H9 (cell line): ENCODE data around the gene DPP10. TPM values are rescaled to one million over a fixed set of nuclear protein-coding genes. Genes with fewer than 3 reads are reported as not detected.

Source experiments
- DNase-seq: peaks from one replicate; pipeline ENCODE4 v3.0.0-alpha.2; 2017
- H2AFZ ChIP-seq: one replicate; pipeline ENCODE4 v1.6.1; 2013; ENCODE audit warnings: mild to moderate bottlenecking, low read length, control low read depth, moderate library complexity
- H2AK5ac ChIP-seq: 2 replicates; pipeline ENCODE4 v1.6.1; 2013; ENCODE audit warnings: low read length, control low read depth, mixed read lengths; ENCODE audit not compliant: insufficient read length
- H2BK120ac ChIP-seq: one replicate; pipeline ENCODE4 v1.6.1; 2013; ENCODE audit warnings: low read depth, mild to moderate bottlenecking, low read length, control low read depth, inconsistent platforms; ENCODE audit not compliant: poor library complexity, severe bottlenecking
- H2BK12ac ChIP-seq: 2 replicates; pipeline ENCODE4 v1.6.1; 2013; ENCODE audit warnings: low read length, control low read depth, mixed read lengths, low read depth; ENCODE audit not compliant: insufficient read length
- H2BK15ac ChIP-seq: 2 replicates; pipeline ENCODE4 v1.6.1; 2013; ENCODE audit warnings: low read depth, low read length, control low read depth
- H2BK20ac ChIP-seq: one replicate; pipeline ENCODE4 v1.6.1; 2013; ENCODE audit warnings: low read depth, mild to moderate bottlenecking, low read length, control low read depth, inconsistent platforms; ENCODE audit not compliant: poor library complexity, severe bottlenecking
- H2BK5ac ChIP-seq: 2 replicates; pipeline ENCODE4 v1.6.1; 2013; ENCODE audit warnings: low read length, control low read depth, mixed read lengths; ENCODE audit not compliant: insufficient read length
- H3K14ac ChIP-seq: 2 replicates; pipeline ENCODE4 v1.6.1; 2013; ENCODE audit warnings: low read length, control low read depth; ENCODE audit not compliant: insufficient read depth
- H3K18ac ChIP-seq: 2 replicates; pipeline ENCODE4 v1.6.1; 2013; ENCODE audit warnings: low read depth, mild to moderate bottlenecking, mixed read lengths, low read length, control low read depth; ENCODE audit not compliant: insufficient read length
- H3K23ac ChIP-seq: 2 replicates; pipeline ENCODE4 v1.6.1; 2013; ENCODE audit warnings: low read length, control low read depth, mixed read lengths, low read depth; ENCODE audit not compliant: insufficient read length
- H3K23me2 ChIP-seq: 2 replicates; pipeline ENCODE4 v1.6.1; 2013; ENCODE audit warnings: low read depth, mild to moderate bottlenecking, mixed read lengths, low read length, control low read depth; ENCODE audit not compliant: insufficient read length, poor library complexity, severe bottlenecking
- H3K27ac ChIP-seq: 2 replicates; pipeline ENCODE4 v1.5.1; 2013; ENCODE audit warnings: low read length, control low read depth, mixed read lengths, low read depth; ENCODE audit not compliant: insufficient read length
- H3K27me3 ChIP-seq: 2 replicates; pipeline ENCODE4 v1.6.1; 2013; ENCODE audit warnings: low read length, control low read depth, inconsistent platforms; ENCODE audit not compliant: insufficient read depth
- H3K4ac ChIP-seq: 2 replicates; pipeline ENCODE4 v1.6.1; 2013; ENCODE audit warnings: low read depth, mild to moderate bottlenecking, control low read depth, inconsistent platforms, low read length, moderate library complexity
- H3K4me1 ChIP-seq: 2 replicates; pipeline ENCODE4 v1.6.1; 2013; ENCODE audit warnings: low read length, control low read depth, inconsistent platforms; ENCODE audit not compliant: insufficient read depth
- H3K4me2 ChIP-seq: 2 replicates; pipeline ENCODE4 v1.6.1; 2013; ENCODE audit warnings: low read length, control low read depth, mixed read lengths; ENCODE audit not compliant: insufficient read length, insufficient read depth
- H3K56ac ChIP-seq: 2 replicates; pipeline ENCODE4 v1.6.1; 2013; ENCODE audit warnings: low read depth, mild to moderate bottlenecking, mixed read lengths, low read length, control low read depth; ENCODE audit not compliant: insufficient read length
- H3K79me1 ChIP-seq: 2 replicates; pipeline ENCODE4 v1.6.1; 2013; ENCODE audit warnings: low read depth, mild to moderate bottlenecking, moderate library complexity, low read length, control low read depth, inconsistent platforms; ENCODE audit not compliant: insufficient read depth, poor library complexity, severe bottlenecking
- H3K79me2 ChIP-seq: 2 replicates; pipeline ENCODE4 v1.6.1; 2013; ENCODE audit warnings: low read length, control low read depth, inconsistent platforms; ENCODE audit not compliant: insufficient read depth
- H3K9ac ChIP-seq: 2 replicates; pipeline ENCODE4 v1.6.1; 2013; ENCODE audit warnings: low read length, control low read depth, mixed read lengths; ENCODE audit not compliant: insufficient read length; ENCODE audit errors: extremely low read depth
- H3K9me3 ChIP-seq: one replicate; pipeline ENCODE4 v1.6.1; 2013; ENCODE audit warnings: low read depth, low read length, inconsistent platforms; ENCODE audit not compliant: control insufficient read depth
- H3T11ph ChIP-seq: one replicate; pipeline ENCODE4 v1.6.1; 2013; ENCODE audit warnings: mild to moderate bottlenecking, low read length, control low read depth, inconsistent platforms
- H4K20me1 ChIP-seq: one replicate; pipeline ENCODE4 v1.6.1; 2013; ENCODE audit not compliant: control insufficient read depth, insufficient read length, insufficient read depth
- H4K5ac ChIP-seq: 2 replicates; pipeline ENCODE4 v1.6.1; 2013; ENCODE audit warnings: low read depth, mild to moderate bottlenecking, mixed read lengths, low read length, control low read depth; ENCODE audit not compliant: insufficient read length
- H4K8ac ChIP-seq: replicated peaks from 2 replicates; pipeline ENCODE4 v1.6.1; 2013; ENCODE audit warnings: low read length, control low read depth, mixed read lengths, low read depth; ENCODE audit not compliant: insufficient read length
- H4K91ac ChIP-seq: 2 replicates; pipeline ENCODE4 v1.6.1; 2013; ENCODE audit warnings: low read depth, mild to moderate bottlenecking, moderate library complexity, mixed read lengths, low read length, control low read depth; ENCODE audit not compliant: insufficient read length
- H3K27ac Mint-ChIP-seq, 3 experiments: 2 replicates in 2 of 3; 3 replicates in 1 of 3; pipeline ENCODE4 v1.8.0; 2020 to 2021; ENCODE audit warnings: mixed read lengths in 3 of 3, mild to moderate bottlenecking in 1 of 3, moderate library complexity in 1 of 3
- H3K27me3 Mint-ChIP-seq: 2 replicates; pipeline ENCODE4 v1.8.0; 2021; ENCODE audit warnings: low read depth, mild to moderate bottlenecking, moderate library complexity, mixed read lengths
- H3K36me3 Mint-ChIP-seq, 3 experiments: 2 replicates in 2 of 3; 3 replicates in 1 of 3; pipeline ENCODE4 v1.8.0; 2020 to 2021; ENCODE audit warnings: low read depth in 3 of 3, mixed read lengths in 3 of 3; ENCODE audit not compliant: insufficient read depth in 1 of 3
- H3K4me1 Mint-ChIP-seq, 2 experiments: 2 replicates each; pipeline ENCODE4 v1.8.0; 2020; ENCODE audit warnings: mixed read lengths in 2 of 2
- H3K4me3 Mint-ChIP-seq, 2 experiments: 2 replicates in 1 of 2; 3 replicates in 1 of 2; pipeline ENCODE4 v1.8.0; 2020 to 2021; ENCODE audit warnings: mild to moderate bottlenecking in 2 of 2, mixed read lengths in 2 of 2, moderate library complexity in 1 of 2
- H3K9me3 Mint-ChIP-seq, 2 experiments: 2 replicates in 1 of 2; 3 replicates in 1 of 2; pipeline ENCODE4 v1.8.0; 2020; ENCODE audit warnings: mild to moderate bottlenecking in 2 of 2, mixed read lengths in 2 of 2, moderate library complexity in 1 of 2
- WGBS: extraction: QIAGEN DNeasy Blood & Tissue Kit; methylation state at CpG from one replicate; pipeline ENCODE4 v1.1.7; 2013; ENCODE audit warnings: missing lambda C conversion rate, low lambda C conversion rate, mixed read lengths; ENCODE audit not compliant: insufficient read length; ENCODE audit errors: extremely low coverage; 5-methylcytosine and 5-hydroxymethylcytosine counted together
- total RNA-seq: library from RNA; stranded (reverse); gene quantifications from 2 replicates; pipeline ENCODE4 v1.2.1, GENCODE V29; 2021
- TF ChIP-seq, protein P1 (sequence below): fragments of 200-600 bp; sonication (generic); conservative IDR thresholded peaks from 3 replicates; pipeline ENCODE4 v1.8.0; 2021; ENCODE audit warnings: antibody characterized with exemption, mild to moderate bottlenecking

The DPP10 gene
- total RNA-seq, 1 experiment from 2014 or later = 11.3 TPM

DNA sequence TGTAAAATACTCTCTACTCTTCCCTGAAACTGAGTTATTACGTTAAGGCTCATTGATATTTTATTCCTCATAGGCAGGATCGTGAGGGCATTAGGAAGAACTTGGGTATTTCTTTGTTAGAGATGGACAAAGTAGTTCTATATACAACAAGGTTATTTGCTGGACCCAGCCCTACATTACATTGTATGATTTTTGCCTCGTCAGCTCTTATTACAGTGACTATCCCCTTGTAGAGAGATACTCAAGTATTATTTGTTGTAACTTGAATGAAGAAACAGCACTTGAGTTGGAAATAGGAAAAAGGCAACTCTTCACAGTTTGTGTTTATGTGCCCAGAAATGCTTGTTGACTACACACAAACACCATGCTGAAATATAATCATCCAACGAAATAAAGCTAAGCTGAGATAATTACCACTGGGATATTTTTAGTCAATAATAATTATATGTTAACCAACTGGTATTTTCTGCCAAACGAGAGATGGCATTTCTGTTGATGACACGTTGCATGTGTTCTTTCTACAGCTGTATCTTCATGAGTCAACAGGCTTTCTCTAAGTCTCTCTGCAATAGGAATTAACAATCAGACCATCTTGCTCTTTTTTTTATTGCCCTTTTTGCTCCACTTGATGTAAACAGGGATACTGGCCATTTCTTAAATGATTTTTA, 947.6 kb downstream of the DPP10 start:
- no peaks in the 10 kb centered on the region for H3K27me3 ChIP-seq

More for the DNA sequence above, 947.6 kb downstream of the DPP10 start:
- Histone ChIP-seq H3K4me2 (no peak overlapping the region), H2BK15ac (no peak overlapping the region), H2BK120ac (no peak overlapping the region), H2AK5ac (no peak overlapping the region), H3K56ac (no peak overlapping the region), H4K91ac (no peak overlapping the region), H3K23me2 (no peaks in the 10 kb centered on the region), H2AFZ (no peak overlapping the region), H4K20me1 (no peaks in the 10 kb centered on the region), H2BK12ac (no peak overlapping the region), H2BK5ac (no peak overlapping the region), H3K9me3 (no peaks in the 10 kb centered on the region), H3K79me1 (no peaks in the 10 kb centered on the region), H3K4me1 (no peaks in the 10 kb centered on the region), H4K5ac (no peak overlapping the region), H3T11ph (no peak overlapping the region), H3K14ac (no peak overlapping the region), H3K23ac (no peak overlapping the region), H4K8ac (no peak overlapping the region), H3K4ac (no peak overlapping the region), H3K9ac (no peak overlapping the region), H3K27ac (no peak overlapping the region), H2BK20ac (no peak overlapping the region), H3K18ac (no peak overlapping the region), H3K79me2 (no peaks in the 10 kb centered on the region)
- Mint-ChIP-seq H3K4me1 (peaks cover 38 to 40% of the 10 kb centered on the region in 2 experiments), H3K9me3 (peaks cover under 1% of the 10 kb centered on the region in 2 experiments; a peak in 2 of 5 replicates), H3K4me3 (no peak overlapping the region), H3K36me3 (peaks cover 0 to 1% (median under 1%) of the 10 kb centered on the region in 3 experiments; a peak in 5 of 7 replicates), H3K27me3 (no peaks in the 10 kb centered on the region), H3K27ac (no peak overlapping the region)
- TF ChIP-seq, protein P1, sequence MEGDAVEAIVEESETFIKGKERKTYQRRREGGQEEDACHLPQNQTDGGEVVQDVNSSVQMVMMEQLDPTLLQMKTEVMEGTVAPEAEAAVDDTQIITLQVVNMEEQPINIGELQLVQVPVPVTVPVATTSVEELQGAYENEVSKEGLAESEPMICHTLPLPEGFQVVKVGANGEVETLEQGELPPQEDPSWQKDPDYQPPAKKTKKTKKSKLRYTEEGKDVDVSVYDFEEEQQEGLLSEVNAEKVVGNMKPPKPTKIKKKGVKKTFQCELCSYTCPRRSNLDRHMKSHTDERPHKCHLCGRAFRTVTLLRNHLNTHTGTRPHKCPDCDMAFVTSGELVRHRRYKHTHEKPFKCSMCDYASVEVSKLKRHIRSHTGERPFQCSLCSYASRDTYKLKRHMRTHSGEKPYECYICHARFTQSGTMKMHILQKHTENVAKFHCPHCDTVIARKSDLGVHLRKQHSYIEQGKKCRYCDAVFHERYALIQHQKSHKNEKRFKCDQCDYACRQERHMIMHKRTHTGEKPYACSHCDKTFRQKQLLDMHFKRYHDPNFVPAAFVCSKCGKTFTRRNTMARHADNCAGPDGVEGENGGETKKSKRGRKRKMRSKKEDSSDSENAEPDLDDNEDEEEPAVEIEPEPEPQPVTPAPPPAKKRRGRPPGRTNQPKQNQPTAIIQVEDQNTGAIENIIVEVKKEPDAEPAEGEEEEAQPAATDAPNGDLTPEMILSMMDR = no peak
- WGBS = no CpG with 5 or more reads among the region's 6 CpGs
- no peak for DNase-seq
